GM21576 (cell line): ENCODE measurements around the gene DPP6.

ENCODE experiments used
- ATAC-seq: cut with Tn5 transposase; IDR thresholded peaks from one replicate; pipeline ENCODE4 v1.9.1; 2021; ENCODE audit warnings: mild to moderate bottlenecking, moderate library complexity; ENCODE audit not compliant: unreplicated experiment

Gene DPP6

GRCh38 chr7:154684666-154685563 lies 632.7 kb downstream of the DPP6 start:
- ATAC-seq = no peak

GRCh38 chr7:154685564-154685901 lies 633.3 kb downstream of the DPP6 start:
- no peak for ATAC-seq

- ATAC-seq = no peak
Observed at GRCh38 chr7:154686305-154686704, 634.1 kb downstream of the DPP6 start.

- ATAC-seq = no peak
Observed at GRCh38 chr7:154688952-154689351, 636.8 kb downstream of the DPP6 start.

- no peak for ATAC-seq
Observed at GRCh38 chr7:154690411-154690810, 638.2 kb downstream of the DPP6 start.

GRCh38 chr7:154693661-154694060 lies 641.5 kb downstream of the DPP6 start:
- no peak for ATAC-seq

GRCh38 chr7:154695836-154696235 lies 643.6 kb downstream of the DPP6 start:
- ATAC-seq = no peak

GRCh38 chr7:154696556-154696955 lies 644.4 kb downstream of the DPP6 start:
- ATAC-seq = no peak

- ATAC-seq = no peak
Observed at GRCh38 chr7:154698726-154699291, 646.6 kb downstream of the DPP6 start.

- no peak for ATAC-seq
Observed at GRCh38 chr7:154699417-154699816, 647.2 kb downstream of the DPP6 start.

- ATAC-seq = no peak
Observed at GRCh38 chr7:154709840-154710520, 657.8 kb downstream of the DPP6 start.

GRCh38 chr7:154720016-154720415 lies 667.8 kb downstream of the DPP6 start:
- ATAC-seq = no peak

GRCh38 chr7:154721086-154721485 lies 668.9 kb downstream of the DPP6 start:
- no peak for ATAC-seq

- no peak for ATAC-seq
Observed at GRCh38 chr7:154726368-154726767, 674.2 kb downstream of the DPP6 start.

- no peak for ATAC-seq
Observed at GRCh38 chr7:154729056-154729455, 676.9 kb downstream of the DPP6 start.

GRCh38 chr7:154735766-154736165 lies 683.6 kb downstream of the DPP6 start:
- ATAC-seq = no peak

GRCh38 chr7:154736389-154736788 lies 684.2 kb downstream of the DPP6 start:
- no peak for ATAC-seq

GRCh38 chr7:154738216-154738615 lies 686.0 kb downstream of the DPP6 start:
- ATAC-seq = no peak

GRCh38 chr7:154741131-154741530 lies 688.9 kb downstream of the DPP6 start:
- no peak for ATAC-seq

- no peak for ATAC-seq
Observed at GRCh38 chr7:154743206-154743605, 691.0 kb downstream of the DPP6 start.

- peak; percentile 53 for ATAC-seq
Observed at GRCh38 chr7:154744256-154744860, 692.2 kb downstream of the DPP6 start.

GRCh38 chr7:154744861-154745258 lies 692.7 kb downstream of the DPP6 start:
- ATAC-seq = no peak
